ENCODE measurements around the gene NOS3. TPM values are rescaled to one million over a fixed set of nuclear protein-coding genes. Genes with fewer than 3 reads are reported as not detected.

The NOS3 gene
- total RNA-seq, 6 donors from 2014 or later: 3.1 to 95.3 (median 16.2) TPM

- no peak for DNase-seq
- H3K27ac ChIP-seq: peak overlapping the region; percentile 54 to 73 (median 64)
- WGBS, 2 donors: 24 to 37% methylated on average over 5 of the region's 5 CpGs
Observed at GRCh38 chr7:150992833-150993302, 2.1 kb downstream of the NOS3 start.

DNA sequence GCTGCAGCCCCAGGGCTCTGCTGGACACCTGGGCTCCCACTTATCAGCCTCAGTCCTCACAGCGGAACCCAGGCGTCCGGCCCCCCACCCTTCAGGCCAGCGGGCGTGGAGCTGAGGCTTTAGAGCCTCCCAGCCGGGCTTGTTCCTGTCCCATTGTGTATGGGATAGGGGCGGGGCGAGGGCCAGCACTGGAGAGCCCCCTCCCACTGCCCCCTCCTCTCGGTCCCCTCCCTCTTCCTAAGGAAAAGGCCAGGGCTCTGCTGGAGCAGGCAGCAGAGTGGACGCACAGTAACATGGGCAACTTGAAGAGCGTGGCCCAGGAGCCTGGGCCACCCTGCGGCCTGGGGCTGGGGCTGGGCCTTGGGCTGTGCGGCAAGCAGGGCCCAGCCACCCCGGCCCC, 2.7 kb downstream of the NOS3 start:
- TF ChIP-seq EP300 (IDR thresholded peaks at IDR 0.05) (no peak), POLR2A (IDR thresholded peaks at IDR 0.05) (no peak), CTCF (IDR thresholded peaks at IDR 0.05) (no peak), POLR2AphosphoS5 (IDR thresholded peaks at IDR 0.05) (peak in 1 of 2 donors; percentile 8)
- 74% methylated on average over 14 of the region's 14 CpGs; no CpG with 5 or more reads in 1 of the 2 donors for WGBS, 2 donors
- H3K4me1 ChIP-seq: peaks cover 28 to 52% (median 45%) of the 10 kb centered on the region in 4 donors
- peak overlapping the region; percentile 18 to 42 (median 30) for H3K4me3 ChIP-seq
- DNase-seq (no peak), ATAC-seq (ENCODE audit: low FRiP score in 2 of 2) (no peak)
- peaks cover 0 to 5% (median 0%) of the 10 kb centered on the region in 4 donors for H3K36me3 ChIP-seq
- H3K27ac ChIP-seq: peak overlapping the region; percentile 54 to 73 (median 64)
- no peaks in the 10 kb centered on the region for H3K27me3 ChIP-seq
- peaks cover 0 to 11% (median 2%) of the 10 kb centered on the region in 4 donors for H3K9me3 ChIP-seq

More at GRCh38 chr7:150992833-150993302, 2.1 kb downstream of the NOS3 start:
- TF ChIP-seq CTCF (IDR thresholded peaks at IDR 0.05) (no peak), POLR2AphosphoS5 (IDR thresholded peaks at IDR 0.05) (peak; percentile 24 to 46), EP300 (IDR thresholded peaks at IDR 0.05) (peak in 1 of 4 donors; percentile 9)
- no peaks in the 10 kb centered on the region for H3K27me3 ChIP-seq
- no peak for ATAC-seq (ENCODE audit: low FRiP score in 2 of 2)
- H3K36me3 ChIP-seq: peaks cover 0 to 3% (median 0%) of the 10 kb centered on the region in 4 donors
- H3K9me3 ChIP-seq: peaks cover 0 to 11% (median 2%) of the 10 kb centered on the region in 4 donors
- peaks cover 31 to 58% (median 50%) of the 10 kb centered on the region in 4 donors for H3K4me1 ChIP-seq
- H3K4me3 ChIP-seq: no peak overlapping the region

GRCh38 chr7:150994141-150994837, 3.5 kb downstream of the NOS3 start:
- DNase-seq (peak in 1 of 2 donors; percentile 54), ATAC-seq (ENCODE audit: low FRiP score in 2 of 2) (peak; percentile 31 to 61)
- WGBS, 2 donors: 19 to 35% methylated on average over 10 to 15 of the region's 15 CpGs
- H3K4me1 ChIP-seq: peaks cover 20 to 44% (median 38%) of the 10 kb centered on the region in 4 donors
- peak overlapping the region; percentile 22 to 42 (median 30) for H3K4me3 ChIP-seq
- no peak for TF ChIP-seq EP300 (IDR thresholded peaks at IDR 0.05)
- peak; percentile 34 to 86 for TF ChIP-seq POLR2AphosphoS5 (IDR thresholded peaks at IDR 0.05)
- no peak for TF ChIP-seq POLR2A (IDR thresholded peaks at IDR 0.05)
- no peaks in the 10 kb centered on the region for H3K27me3 ChIP-seq
- H3K27ac ChIP-seq: peak overlapping the region; percentile 12 to 73 (median 64)
- peaks cover 0 to 8% (median 0%) of the 10 kb centered on the region in 4 donors for H3K36me3 ChIP-seq
- H3K9me3 ChIP-seq: peaks cover 0 to 11% (median 2%) of the 10 kb centered on the region in 4 donors

DNA sequence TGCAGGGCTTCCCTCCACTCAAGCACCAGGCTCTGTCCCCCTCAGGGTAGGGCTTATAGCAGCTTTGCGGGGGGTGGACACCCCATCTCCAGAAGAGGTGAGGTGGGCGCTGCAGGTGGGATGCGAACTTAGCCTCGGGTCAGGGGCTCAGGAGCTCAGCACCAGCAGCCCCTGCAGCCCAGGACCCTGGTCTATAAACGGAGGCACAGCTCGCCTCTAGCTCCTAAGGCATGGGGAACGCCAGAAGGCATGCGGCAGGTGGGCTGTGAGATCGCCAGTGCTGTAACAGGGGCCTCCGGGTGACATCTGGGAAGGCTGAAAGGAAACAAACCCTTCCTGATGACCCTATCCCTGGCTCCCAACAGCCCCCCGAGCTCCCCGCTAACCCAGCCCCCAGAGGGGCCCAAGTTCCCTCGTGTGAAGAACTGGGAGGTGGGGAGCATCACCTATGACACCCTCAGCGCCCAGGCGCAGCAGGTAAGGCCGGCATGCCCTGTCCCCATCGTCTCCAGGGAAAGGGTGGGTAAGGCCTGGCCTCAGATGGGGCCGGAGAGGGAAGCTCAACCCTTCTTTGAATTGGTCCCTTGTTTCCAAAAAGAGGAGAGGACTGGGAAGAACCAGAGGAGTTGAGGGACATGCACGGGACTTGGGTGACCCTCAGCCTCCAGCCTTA, 4.2 kb downstream of the NOS3 start:
- ATAC-seq (ENCODE audit: low FRiP score in 2 of 2) (no peak), DNase-seq (no peak)
- H3K4me1 ChIP-seq: peaks cover 19 to 38% (median 32%) of the 10 kb centered on the region in 4 donors
- peak overlapping the region; percentile 22 to 42 (median 30) for H3K4me3 ChIP-seq
- TF ChIP-seq POLR2A (IDR thresholded peaks at IDR 0.05) (no peak), CTCF (IDR thresholded peaks at IDR 0.05) (no peak), EP300 (IDR thresholded peaks at IDR 0.05) (no peak), POLR2AphosphoS5 (IDR thresholded peaks at IDR 0.05) (no peak)
- H3K27ac ChIP-seq: peak overlapping the region in 1 of 4 donors; percentile 73
- peaks cover 0 to 8% (median 0%) of the 10 kb centered on the region in 4 donors for H3K36me3 ChIP-seq
- H3K9me3 ChIP-seq: peaks cover 0 to 7% (median 2%) of the 10 kb centered on the region in 4 donors
- H3K27me3 ChIP-seq: no peaks in the 10 kb centered on the region
- 46 to 65% methylated on average over 6 to 19 of the region's 19 CpGs for WGBS, 2 donors
